K562 (cell line): Measurements from ENCODE around the gene KMT2D. TPM values are rescaled to one million over a fixed set of nuclear protein-coding genes. Genes with fewer than 3 reads are reported as not detected.
A peak's percentile ranks its signal among the peaks of the same experiment; 100 is the strongest.

ENCODE experiments used
- BCLAF1 ChIP-seq, 2 experiments: fragments of 450-650 bp in 1 of 2; IDR thresholded peaks; 2 replicates each; pipeline ENCODE4 v1.6.1; 2011 to 2017; ENCODE audit warnings: low read depth in 2 of 2, antibody characterized with exemption in 1 of 2, borderline replicate concordance in 1 of 2, low read length in 1 of 2, mild to moderate bottlenecking in 1 of 2, mixed read lengths in 1 of 2; ENCODE audit not compliant: control insufficient read depth in 1 of 2
- DACH1 ChIP-seq: fragments of 450-650 bp; IDR thresholded peaks from 2 replicates; pipeline ENCODE4 v1.6.1; 2018; ENCODE audit not compliant: partially characterized antibody
- EGR1 ChIP-seq: fragments of 450-650 bp; conservative IDR thresholded peaks from 2 replicates; pipeline ENCODE4 v1.6.1; 2017; ENCODE audit warnings: mild to moderate bottlenecking
- FOXA3 ChIP-seq, 2 experiments: fragments of 450-650 bp in 1 of 2; sonication (generic) in 1 of 2; formaldehyde crosslinking; IDR thresholded peaks in 1 of 2; conservative IDR thresholded peaks in 1 of 2; 2 replicates each; pipeline versions ENCODE4 v1.4.0 to v1.8.0; 2020 to 2022; ENCODE audit warnings: mild to moderate bottlenecking in 2 of 2, missing genetic modification reagents in 1 of 2
- FOXP1 ChIP-seq: sonication (generic); formaldehyde crosslinking; IDR thresholded peaks from 2 replicates; pipeline ENCODE4 v1.8.0; 2022; ENCODE audit warnings: mild to moderate bottlenecking, missing genetic modification reagents
- HBP1 ChIP-seq: fragments of 450-650 bp; formaldehyde crosslinking; IDR thresholded peaks from 2 replicates; pipeline ENCODE4 v1.4.0; 2022; ENCODE audit warnings: missing genetic modification characterization
- MTA3 ChIP-seq: fragments of 450-650 bp; formaldehyde crosslinking; IDR thresholded peaks from 2 replicates; pipeline ENCODE4 v1.6.1; 2017; ENCODE audit warnings: mild to moderate bottlenecking, borderline replicate concordance
- SLC30A9 ChIP-seq: fragments of 250-450 bp; sonication (Bioruptor Pico); IDR thresholded peaks from 2 replicates; pipeline ENCODE4 v1.8.0; 2022; ENCODE audit warnings: mild to moderate bottlenecking, moderate library complexity
- SMARCA4 ChIP-seq: fragments of 450-650 bp; IDR thresholded peaks from 2 replicates; pipeline ENCODE4 v1.6.1; 2016
- THAP7 ChIP-seq: fragments of 250-450 bp; sonication (Bioruptor Pico); IDR thresholded peaks from 2 replicates; pipeline ENCODE4 v1.5.0; 2021
- YY1 ChIP-seq, 3 experiments: IDR thresholded peaks; 2 replicates each; pipeline ENCODE4 v1.6.1; 2011; ENCODE audit warnings: low read length in 2 of 3, mild to moderate bottlenecking in 2 of 3, moderate library complexity in 2 of 3, borderline replicate concordance in 1 of 3, control low read depth in 1 of 3, low read depth in 1 of 3; ENCODE audit not compliant: insufficient read depth in 3 of 3, insufficient replicate concordance in 2 of 3, control insufficient read depth in 1 of 3, insufficient read length in 1 of 3; ENCODE audit errors: extremely low read depth in 1 of 3
- ZEB2 ChIP-seq: fragments of 450-650 bp; IDR thresholded peaks from 2 replicates; pipeline ENCODE4 v1.6.1; 2016
- ZHX1 ChIP-seq: fragments of 150-350 bp; conservative IDR thresholded peaks from 2 replicates; pipeline ENCODE4 v1.6.1; 2014; ENCODE audit warnings: low read length
- ZNF124 ChIP-seq: sonication (generic); formaldehyde crosslinking; IDR thresholded peaks from 2 replicates; pipeline ENCODE4 v1.8.1; 2022; ENCODE audit warnings: missing genetic modification reagents
- ZNF133 ChIP-seq: fragments of 250-450 bp; sonication (Bioruptor Pico); IDR thresholded peaks from 2 replicates; pipeline ENCODE4 v1.4.0; 2020; ENCODE audit warnings: mild to moderate bottlenecking
- ZNF175 ChIP-seq: fragments of 200-800 bp; sonication (Bioruptor generic); IDR thresholded peaks from 2 replicates; pipeline ENCODE4 v1.6.1; 2016; ENCODE audit warnings: low read depth, mild to moderate bottlenecking, missing genetic modification characterization, missing compliant biosample characterization
- ZNF699 ChIP-seq: fragments of 250-450 bp; sonication (Bioruptor Pico); IDR thresholded peaks from 2 replicates; pipeline ENCODE4 v1.8.0; 2021; ENCODE audit warnings: mild to moderate bottlenecking, moderate library complexity; ENCODE audit not compliant: insufficient replicate concordance
- polyA plus RNA-seq, 8 experiments: library from polyadenylated mRNA; depleted of rRNA in 4 of 8; stranded (reverse) in 5 of 8; unstranded in 3 of 8; fragments of >200 nt; fragmentation: Nextera tagmentation in 2 of 8; fragmentation: Illumina TruSeq in 1 of 8; extraction: Ambion mirVana in 2 of 8; extraction: Trizol in 1 of 8; gene quantifications; 2 replicates each; pipeline versions ENCODE4 v1.2.1 to v1.2.3, GENCODE V29; 2011 to 2014; ENCODE audit warnings: inconsistent platforms in 1 of 8, missing spikeins in 1 of 8
- total RNA-seq, 7 experiments: library from RNA; depleted of rRNA in 6 of 7; stranded (reverse); fragments of >200 nt in 6 of 7; fragmentation: Illumina TruSeq in 2 of 7; extraction: Trizol in 2 of 7; gene quantifications; 2 replicates each; pipeline versions ENCODE4 v1.2.1 to v1.2.3, GENCODE V29; 2011 to 2021; ENCODE audit warnings: low replicate concordance in 1 of 7

The KMT2D gene
- total and polyA plus RNA-seq, 9 of the 15 experiments (the other 6 are each of a cell fraction or from before 2014, with no cell fraction given), result 0.22 to 93.7 (median 13.7) TPM

GRCh38 chr12:49089821-49090773, 29.5 kb upstream of the KMT2D start (continued):
- peak; percentile 47 for TF ChIP-seq EGR1
- no peak; the same call in 1 of the 2 replicates for TF ChIP-seq THAP7 (CRISPR knock-in tag)
- TF ChIP-seq HBP1, result no peak
- TF ChIP-seq ZNF124 (CRISPR knock-in tag), result no peak
- no peak for TF ChIP-seq DACH1
- TF ChIP-seq ZEB2, result peak; percentile 54; the same call in 1 of the 2 replicates
- TF ChIP-seq ZNF133 (CRISPR knock-in tag), result no peak
- no peak for TF ChIP-seq SLC30A9 (CRISPR knock-in tag)
- no peak for TF ChIP-seq FOXA3 (CRISPR knock-in tag; conservative IDR thresholded peaks at IDR 0.05 in 1 of 2, IDR thresholded peaks at IDR 0.05 in 1 of 2)
- no peak for TF ChIP-seq ZHX1
- TF ChIP-seq FOXP1 (CRISPR knock-in tag), result no peak
- TF ChIP-seq YY1 (IDR thresholded peaks at IDR 0.05; ENCODE audit: borderline replicate concordance in 1 of 3, control insufficient read depth in 1 of 3, extremely low read depth in 1 of 3, insufficient read depth in 3 of 3, insufficient read length in 1 of 3, insufficient replicate concordance in 2 of 3, low read depth in 1 of 3, low read length in 2 of 3), result peak in 2 of 3 experiments; percentile 0 to 44
- TF ChIP-seq ZNF175 (CRISPR knock-in tag), result no peak
- peak; percentile 82 for TF ChIP-seq SMARCA4
- TF ChIP-seq MTA3, result 0 out of 2 replicates have a peak, but pooled peaks have one; percentile 83
- TF ChIP-seq ZNF699, result no peak
- TF ChIP-seq BCLAF1 (IDR thresholded peaks at IDR 0.05; ENCODE audit: borderline replicate concordance in 1 of 2, control insufficient read depth in 1 of 2, low read depth in 2 of 2, low read length in 1 of 2), result no peak
